Measurements from ENCODE around the gene RIBC1. TPM values are rescaled to one million over a fixed set of nuclear protein-coding genes. Genes with fewer than 3 reads are reported as not detected.

The RIBC1 gene
- polyA plus RNA-seq, 1 of the 3 experiments (the other 2 are of a cell fraction) = 0.33 TPM

GRCh38 chrX:53395605-53396298 lies 26.9 kb upstream of the RIBC1 start:
- Histone ChIP-seq H3K4me3 (ENCODE audit: low read depth in 2 of 2, low read length in 1 of 2) (no peak overlapping the region), H3K9me3 (no peaks in the 10 kb centered on the region), H3F3A (replicated peaks; ENCODE audit: insufficient read depth) (no peaks in the 10 kb centered on the region), H3K9me2 (no peaks in the 10 kb centered on the region), H3K79me2 (ENCODE audit: insufficient read depth) (no peaks in the 10 kb centered on the region), H3K27ac (ENCODE audit: low read depth in 2 of 2, low read length in 1 of 2) (no peak overlapping the region), H2AFZ (ENCODE audit: low read depth) (no peak overlapping the region), H3K9ac (no peak overlapping the region), H3K4me2 (no peak overlapping the region), H4K20me1 (ENCODE audit: insufficient read depth) (no peaks in the 10 kb centered on the region), H3K4me1 (ENCODE audit: control insufficient read depth in 1 of 2, insufficient read depth in 2 of 2, low read depth in 1 of 2, low read length in 1 of 2) (no peaks in the 10 kb centered on the region), H3K27me3 (ENCODE audit: insufficient read depth) (no peaks in the 10 kb centered on the region), H3K36me3 (replicated peaks in 1 of 2; ENCODE audit: control insufficient read depth in 1 of 2, insufficient read depth in 2 of 2, low read length in 1 of 2) (peaks cover 37 to 39% of the 10 kb centered on the region in 2 experiments)
- POLR2A ChIA-PET = no interaction called here
- CTCF ChIA-PET = interaction anchor here (0.8 to 1.8 kb wide), 2 partner anchors 10 to 17 kb away, joined by 3 to 4 read pairs; no protein-coding TSS in a partner anchor
- DNase-seq = no peak
- 96% methylated on average over 2 of the region's 2 CpGs for WGBS (ENCODE audit: low lambda C conversion rate)
- TF ChIP-seq TCF12 (IDR thresholded peaks at IDR 0.05) (no peak), USF1 (IDR thresholded peaks at IDR 0.05; ENCODE audit: borderline replicate concordance, low read depth) (no peak), EP300 (IDR thresholded peaks at IDR 0.05; ENCODE audit: borderline replicate concordance in 1 of 2, low read depth in 1 of 2, low read length in 1 of 2) (no peak), MEF2A (IDR thresholded peaks at IDR 0.05; ENCODE audit: borderline replicate concordance, low read depth) (no peak), TEAD4 (IDR thresholded peaks at IDR 0.05; ENCODE audit: borderline replicate concordance, insufficient read depth) (no peak), NFIC (IDR thresholded peaks at IDR 0.05; ENCODE audit: borderline replicate concordance) (no peak), RAD21 (IDR thresholded peaks at IDR 0.05; ENCODE audit: low read length) (no peak), ELF1 (IDR thresholded peaks at IDR 0.05) (no peak), FOXJ3 (CRISPR knock-in tag; IDR thresholded peaks at IDR 0.05) (no peak), SMC3 (IDR thresholded peaks at IDR 0.05; ENCODE audit: low read depth, low read length) (no peak), RXRA (IDR thresholded peaks at IDR 0.05; ENCODE audit: borderline replicate concordance, low read depth) (no peak), RCOR1 (IDR thresholded peaks at IDR 0.05; ENCODE audit: low read length) (no peak)

GRCh38 chrX:53398216-53398615 lies 24.5 kb upstream of the RIBC1 start:
- no peak overlapping the region for H2AFZ ChIP-seq (ENCODE audit: low read depth)
- no peaks in the 10 kb centered on the region for H3F3A ChIP-seq (replicated peaks; ENCODE audit: insufficient read depth)
- no peaks in the 10 kb centered on the region for H3K9me3 ChIP-seq
- DNase-seq = no peak
- no peaks in the 10 kb centered on the region for H3K9me2 ChIP-seq
- H3K4me3 ChIP-seq (ENCODE audit: low read depth in 2 of 2, low read length in 1 of 2) = no peak overlapping the region
- no peaks in the 10 kb centered on the region for H3K79me2 ChIP-seq (ENCODE audit: insufficient read depth)
- no peaks in the 10 kb centered on the region for H3K4me1 ChIP-seq (ENCODE audit: control insufficient read depth in 1 of 2, insufficient read depth in 2 of 2, low read depth in 1 of 2, low read length in 1 of 2)
- H3K36me3 ChIP-seq (replicated peaks in 1 of 2; ENCODE audit: control insufficient read depth in 1 of 2, insufficient read depth in 2 of 2, low read length in 1 of 2) = peaks cover 38 to 49% of the 10 kb centered on the region in 2 experiments
- no peak overlapping the region for H3K4me2 ChIP-seq
- TF ChIP-seq TCF12 (IDR thresholded peaks at IDR 0.05) (no peak), RFX5 (IDR thresholded peaks at IDR 0.05; ENCODE audit: low read length) (no peak), NFIC (IDR thresholded peaks at IDR 0.05; ENCODE audit: borderline replicate concordance) (no peak), SMC3 (IDR thresholded peaks at IDR 0.05; ENCODE audit: low read depth, low read length) (no peak), FOXJ3 (CRISPR knock-in tag; IDR thresholded peaks at IDR 0.05) (no peak), PBX3 (IDR thresholded peaks at IDR 0.05) (no peak), RAD21 (IDR thresholded peaks at IDR 0.05; ENCODE audit: low read length) (no peak), ELF1 (IDR thresholded peaks at IDR 0.05) (no peak), REST (IDR thresholded peaks at IDR 0.05; ENCODE audit: low read depth, low read length) (no peak)
- no peaks in the 10 kb centered on the region for H4K20me1 ChIP-seq (ENCODE audit: insufficient read depth)
- ChIA-PET CTCF (interaction anchor here (1.5 kb wide), 1 partner anchor 15 kb away, joined by 3 read pairs; no protein-coding TSS in a partner anchor), POLR2A (no interaction called here)
- no peaks in the 10 kb centered on the region for H3K27me3 ChIP-seq (ENCODE audit: insufficient read depth)
- 91% methylated on average over 1 of the region's 1 CpG for WGBS (ENCODE audit: low lambda C conversion rate)
- no peak overlapping the region for H3K27ac ChIP-seq (ENCODE audit: low read depth in 2 of 2, low read length in 1 of 2)
- H3K9ac ChIP-seq = no peak overlapping the region
